Activated naive CD4-positive, alpha-beta T cell treated with anti-CD3 and anti-CD28 coated beads, Interleukin-2, amount 10 ng/mL, durations not matched to agents 7 days and 5 days (primary cell): Measurements from ENCODE around the gene KIF13A.
"Not testable (repeated sequence)": the region's sequence is repeated elsewhere in the genome, so short reads cannot be mapped to it uniquely, and the experiment has no call there.

Experiments
- CTCF ChIA-PET: fragments of 350-600 bp; sonication (Branson Sonifier 250); formaldehyde crosslinking; loops from one replicate; lab custom pipeline; 2021; ENCODE audit warnings: antibody characterized with exemption; lab: Charles Lee
- DNase-seq: peaks from one replicate; pipeline ENCODE4 v3.0.0-alpha.2; 2020
- H3K27ac Mint-ChIP-seq: one replicate; pipeline ENCODE4 v1.8.0; 2021; ENCODE audit warnings: mild to moderate bottlenecking, moderate library complexity, mixed read lengths
- H3K27me3 Mint-ChIP-seq: one replicate; pipeline ENCODE4 v1.8.0; 2021; ENCODE audit warnings: mild to moderate bottlenecking, mixed read lengths
- H3K36me3 Mint-ChIP-seq: one replicate; pipeline ENCODE4 v1.8.0; 2021; ENCODE audit warnings: mixed read lengths
- H3K4me1 Mint-ChIP-seq: one replicate; pipeline ENCODE4 v1.8.0; 2021; ENCODE audit warnings: mixed read lengths
- H3K4me3 Mint-ChIP-seq: one replicate; pipeline ENCODE4 v1.8.0; 2021; ENCODE audit warnings: mild to moderate bottlenecking, moderate library complexity, mixed read lengths
- H3K9me3 Mint-ChIP-seq: one replicate; pipeline ENCODE4 v1.8.0; 2021; ENCODE audit warnings: mixed read lengths

KIF13A gene

DNA sequence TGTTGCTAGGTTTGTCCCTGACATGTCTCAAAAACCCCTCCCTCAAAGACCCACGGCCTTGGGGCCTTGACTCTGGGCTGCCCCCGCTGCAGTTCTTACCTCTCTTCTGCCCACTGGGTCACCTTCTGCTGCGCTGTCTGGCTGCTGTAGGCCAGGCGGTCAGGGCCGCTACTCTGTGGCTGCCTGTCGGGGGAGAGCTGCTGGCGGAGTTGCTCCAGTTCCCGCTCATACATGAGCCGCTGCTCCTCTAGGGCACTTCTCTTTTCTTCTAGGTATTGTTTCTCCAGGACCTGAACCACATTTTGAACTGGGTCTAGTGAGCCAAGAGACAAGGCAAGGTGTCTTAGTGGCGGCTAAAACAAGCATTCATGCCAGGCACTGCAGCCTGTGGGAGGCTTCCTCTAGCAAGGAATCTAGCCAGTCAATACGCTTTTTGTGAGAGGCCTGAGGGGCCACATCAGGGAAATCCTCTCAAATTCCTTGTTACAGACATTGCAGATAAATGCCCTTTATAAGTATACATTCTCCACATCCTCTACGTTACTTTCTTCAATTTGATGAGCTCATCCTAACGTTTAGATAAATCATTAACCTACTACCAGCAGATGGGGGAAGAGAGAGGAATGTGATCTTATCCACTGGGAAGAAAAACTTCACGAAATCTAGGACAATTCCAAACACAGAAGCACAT, 170.4 kb downstream of the KIF13A start:
- Mint-ChIP-seq H3K27ac (no peak overlapping the region), H3K4me1 (no peaks in the 10 kb centered on the region), H3K4me3 (no peak overlapping the region), H3K36me3 (no peaks in the 10 kb centered on the region), H3K27me3 (peaks cover 5% of the 10 kb centered on the region), H3K9me3 (no peaks in the 10 kb centered on the region)
- CTCF ChIA-PET: interaction anchor here (1.0 to 5.1 kb wide), 3 partner anchors 13 to 232 kb away, joined by 3 to 29 read pairs (median 7); no protein-coding TSS in a partner anchor
- no peak for DNase-seq

GRCh38 chr6:17813542-17813941, 173.9 kb downstream of the KIF13A start:
- H3K36me3 Mint-ChIP-seq: no peaks in the 10 kb centered on the region
- DNase-seq: no peak
- no peaks in the 10 kb centered on the region for H3K4me1 Mint-ChIP-seq
- no peaks in the 10 kb centered on the region for H3K9me3 Mint-ChIP-seq
- H3K4me3 Mint-ChIP-seq: no peak overlapping the region
- CTCF ChIA-PET: interaction anchor here (0.6 to 5.1 kb wide), 5 partner anchors 10 to 476 kb away, joined by 4 to 29 read pairs (median 4); no protein-coding TSS in a partner anchor
- no peak overlapping the region for H3K27ac Mint-ChIP-seq
- no peaks in the 10 kb centered on the region for H3K27me3 Mint-ChIP-seq

DNA sequence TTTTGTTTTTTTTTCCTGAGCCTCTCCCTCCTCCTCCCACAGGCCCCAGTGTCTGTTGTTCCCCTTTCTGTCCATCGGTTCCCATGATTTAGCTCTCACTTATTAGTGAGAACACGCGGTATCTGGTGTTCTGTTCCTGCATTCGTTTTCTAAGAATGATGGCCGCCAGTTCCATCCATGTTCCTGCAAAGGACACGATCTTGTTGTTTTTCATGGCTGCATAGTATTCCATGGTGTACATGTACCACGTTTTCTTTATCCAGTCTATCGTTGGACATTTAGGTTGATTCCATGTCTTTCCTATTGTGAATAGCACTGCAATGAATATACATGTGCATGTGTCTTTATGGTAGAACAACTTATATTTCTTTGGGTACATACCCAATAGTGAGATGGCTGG, 175.1 kb downstream of the KIF13A start:
- no peaks in the 10 kb centered on the region for H3K36me3 Mint-ChIP-seq
- no peaks in the 10 kb centered on the region for H3K9me3 Mint-ChIP-seq
- H3K27me3 Mint-ChIP-seq: peaks cover 5% of the 10 kb centered on the region
- H3K27ac Mint-ChIP-seq: no peak overlapping the region
- CTCF ChIA-PET: interaction anchor here (0.6 to 1.7 kb wide), 3 partner anchors 9 to 1252 kb away, joined by 3 to 8 read pairs (median 4); no protein-coding TSS in a partner anchor
- H3K4me1 Mint-ChIP-seq: no peaks in the 10 kb centered on the region
- DNase-seq: no peak
- no peak overlapping the region for H3K4me3 Mint-ChIP-seq

- H3K4me3 Mint-ChIP-seq: no peak overlapping the region
- DNase-seq: no peak
- H3K27me3 Mint-ChIP-seq: peaks cover 16% of the 10 kb centered on the region
- no peaks in the 10 kb centered on the region for H3K4me1 Mint-ChIP-seq
- no peak overlapping the region for H3K27ac Mint-ChIP-seq
- CTCF ChIA-PET: no interaction called here
- H3K9me3 Mint-ChIP-seq: no peaks in the 10 kb centered on the region
- no peaks in the 10 kb centered on the region for H3K36me3 Mint-ChIP-seq
These were observed 178.8 kb downstream of the KIF13A start for GRCh38 chr6:17808609-17809008.

DNA sequence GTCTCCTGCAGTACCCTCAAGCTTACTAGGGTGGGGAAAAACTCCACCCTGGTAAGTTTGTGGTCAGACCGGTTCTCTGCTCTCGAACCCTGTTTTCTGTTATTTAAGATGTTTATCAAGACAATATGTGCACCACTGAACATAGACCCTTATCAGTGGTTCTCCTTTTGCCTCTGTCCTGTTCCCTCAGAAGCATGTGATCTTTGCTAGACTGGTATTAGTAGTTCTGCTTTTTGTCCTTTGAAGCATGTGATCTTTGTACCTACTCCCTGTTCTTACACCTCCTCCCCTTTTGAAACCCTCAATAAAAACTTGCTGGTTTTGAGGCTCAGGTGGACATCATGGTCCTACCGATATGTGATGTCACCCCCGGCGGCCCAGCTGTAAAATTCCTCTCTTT, 180.0 kb downstream of the KIF13A start:
- H3K4me1 Mint-ChIP-seq, H3K36me3 Mint-ChIP-seq, H3K27ac Mint-ChIP-seq, H3K4me3 Mint-ChIP-seq, DNase-seq, H3K9me3 Mint-ChIP-seq, CTCF ChIA-PET: not testable (repeated sequence)
- H3K27me3 Mint-ChIP-seq: peaks cover 20% of the 10 kb centered on the region

- CTCF ChIA-PET: interaction anchor here (0.7 to 4.0 kb wide), 16 partner anchors 9 to 756 kb away, joined by 3 to 20 read pairs (median 6); no protein-coding TSS in a partner anchor
These were observed 184.0 kb downstream of the KIF13A start for GRCh38 chr6:17803409-17803808.

GRCh38 chr6:17798477-17799154, 188.8 kb downstream of the KIF13A start:
- Mint-ChIP-seq H3K36me3 (no peaks in the 10 kb centered on the region), H3K9me3 (no peaks in the 10 kb centered on the region), H3K4me1 (no peaks in the 10 kb centered on the region), H3K4me3 (no peak overlapping the region), H3K27ac (no peak overlapping the region), H3K27me3 (peaks cover 21% of the 10 kb centered on the region)
- DNase-seq: no peak
- CTCF ChIA-PET: interaction anchor here (3.1 kb wide), 1 partner anchor 215 kb away, joined by 7 read pairs; no protein-coding TSS in a partner anchor

More at GRCh38 chr6:17803409-17803808, 184.0 kb downstream of the KIF13A start:
- Mint-ChIP-seq H3K27ac (no peak overlapping the region), H3K4me1 (no peaks in the 10 kb centered on the region), H3K9me3 (no peaks in the 10 kb centered on the region), H3K4me3 (no peak overlapping the region), H3K27me3 (peaks cover 29% of the 10 kb centered on the region), H3K36me3 (no peaks in the 10 kb centered on the region)
- no peak for DNase-seq

- CTCF ChIA-PET: interaction anchor here (0.6 to 1.8 kb wide), 3 partner anchors 12 to 17 kb away, joined by 3 to 7 read pairs (median 3); no protein-coding TSS in a partner anchor
- Mint-ChIP-seq H3K4me3 (no peak overlapping the region), H3K27me3 (peaks cover 6% of the 10 kb centered on the region), H3K4me1 (no peaks in the 10 kb centered on the region), H3K9me3 (no peaks in the 10 kb centered on the region), H3K36me3 (no peaks in the 10 kb centered on the region), H3K27ac (no peak overlapping the region)
- no peak for DNase-seq
These were observed 196.9 kb downstream of the KIF13A start for GRCh38 chr6:17790489-17790888.

DNA sequence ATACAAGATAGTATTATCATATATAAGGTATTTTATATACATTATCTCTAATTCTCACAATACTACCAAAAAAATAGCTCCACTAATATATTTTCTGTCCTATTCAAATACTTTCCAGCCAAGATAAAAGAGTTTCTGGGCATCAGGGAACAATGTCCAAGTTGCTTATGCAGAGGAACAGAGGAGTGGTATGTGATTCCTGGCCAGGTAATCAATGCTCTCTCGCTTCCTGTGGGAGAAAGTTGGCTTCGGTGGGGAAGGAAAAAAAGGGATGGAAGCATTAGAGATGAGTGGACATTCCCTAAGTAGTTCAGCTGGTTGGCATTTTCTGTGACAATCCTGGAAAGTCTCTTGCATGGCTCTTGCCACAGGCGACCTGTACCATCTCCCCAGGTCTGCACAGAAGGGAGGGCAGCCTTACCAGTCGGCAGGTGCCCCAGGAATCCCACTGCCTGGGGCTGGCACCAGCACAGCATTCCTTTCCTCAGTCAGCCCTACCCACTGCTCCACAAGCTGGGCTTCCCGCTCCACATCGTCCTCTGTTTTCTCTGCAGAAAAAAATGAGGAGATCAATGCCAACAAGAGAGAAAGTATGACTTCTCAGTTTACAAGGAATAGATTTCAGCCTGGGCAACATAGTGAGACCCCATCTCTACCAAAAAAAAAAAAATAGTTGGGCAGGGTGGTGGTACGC, 202.2 kb downstream of the KIF13A start:
- H3K27ac Mint-ChIP-seq: no peak overlapping the region
- H3K4me1 Mint-ChIP-seq: no peaks in the 10 kb centered on the region
- no peak for DNase-seq
- CTCF ChIA-PET: no interaction called here
- no peaks in the 10 kb centered on the region for H3K9me3 Mint-ChIP-seq
- H3K4me3 Mint-ChIP-seq: no peak overlapping the region
- H3K27me3 Mint-ChIP-seq: peaks cover 7% of the 10 kb centered on the region
- H3K36me3 Mint-ChIP-seq: no peaks in the 10 kb centered on the region

GRCh38 chr6:17780061-17780460, 207.4 kb downstream of the KIF13A start:
- CTCF ChIA-PET: no interaction called here
- Mint-ChIP-seq H3K4me3 (no peak overlapping the region), H3K36me3 (no peaks in the 10 kb centered on the region)

DNA sequence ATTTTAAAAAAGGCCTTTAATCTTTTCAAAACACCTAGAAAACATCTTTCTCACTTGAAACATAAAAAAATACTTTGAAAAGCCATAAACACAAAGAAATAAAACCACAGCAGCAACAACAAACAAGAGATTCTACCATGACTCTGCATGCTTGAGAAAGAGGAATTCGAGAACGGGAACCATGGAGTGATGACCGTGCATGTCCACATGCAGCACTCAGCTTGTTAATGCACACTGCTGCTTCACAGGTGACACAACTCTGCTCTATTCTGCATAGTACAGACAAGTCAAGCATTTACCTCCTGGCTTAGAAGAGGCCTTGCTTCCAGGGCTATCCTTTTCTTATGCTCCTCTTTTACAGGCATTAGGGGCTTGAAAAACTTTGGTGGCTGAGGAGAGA, 215.8 kb downstream of the KIF13A start:
- no peaks in the 10 kb centered on the region for H3K4me1 Mint-ChIP-seq
- DNase-seq: no peak
- CTCF ChIA-PET: no interaction called here
- H3K27ac Mint-ChIP-seq: no peak overlapping the region
- H3K4me3 Mint-ChIP-seq: no peak overlapping the region
- H3K36me3 Mint-ChIP-seq: no peaks in the 10 kb centered on the region
- H3K9me3 Mint-ChIP-seq: no peaks in the 10 kb centered on the region
- peaks cover 2% of the 10 kb centered on the region for H3K27me3 Mint-ChIP-seq

More at GRCh38 chr6:17780061-17780460, 207.4 kb downstream of the KIF13A start:
- no peak overlapping the region for H3K27ac Mint-ChIP-seq
- no peak for DNase-seq
- no peaks in the 10 kb centered on the region for H3K9me3 Mint-ChIP-seq
- H3K27me3 Mint-ChIP-seq: peaks cover 8% of the 10 kb centered on the region
- H3K4me1 Mint-ChIP-seq: no peaks in the 10 kb centered on the region

DNA sequence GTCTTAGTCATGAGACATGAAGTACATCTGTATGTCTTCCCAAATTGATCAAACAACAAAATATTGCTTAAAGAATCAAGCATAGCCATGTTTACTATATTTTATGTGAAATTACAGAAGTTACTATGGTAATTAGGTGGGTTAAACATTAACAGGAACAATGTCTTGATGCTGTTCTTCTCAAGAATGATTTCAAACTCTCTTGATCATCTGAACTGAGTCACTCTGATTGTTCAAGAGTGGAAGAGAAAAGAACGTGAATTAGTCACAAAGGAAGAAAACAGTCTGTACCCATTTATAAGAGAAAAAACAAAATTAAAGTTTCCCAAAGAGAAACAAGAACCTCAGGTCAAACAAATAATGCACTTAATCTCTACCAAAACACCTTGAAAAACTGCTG, 218.6 kb downstream of the KIF13A start:
- CTCF ChIA-PET: no interaction called here
- Mint-ChIP-seq H3K4me1 (no peaks in the 10 kb centered on the region), H3K9me3 (no peaks in the 10 kb centered on the region), H3K4me3 (no peak overlapping the region), H3K27ac (no peak overlapping the region), H3K27me3 (peaks cover 14% of the 10 kb centered on the region), H3K36me3 (no peaks in the 10 kb centered on the region)
- no peak for DNase-seq

- Mint-ChIP-seq H3K27me3 (peaks cover 15% of the 10 kb centered on the region), H3K4me1 (no peaks in the 10 kb centered on the region), H3K9me3 (no peaks in the 10 kb centered on the region), H3K36me3 (no peaks in the 10 kb centered on the region), H3K27ac (no peak overlapping the region), H3K4me3 (no peak overlapping the region)
- CTCF ChIA-PET: no interaction called here
- DNase-seq: no peak
These were observed 219.0 kb downstream of the KIF13A start for GRCh38 chr6:17768388-17768787.

DNA sequence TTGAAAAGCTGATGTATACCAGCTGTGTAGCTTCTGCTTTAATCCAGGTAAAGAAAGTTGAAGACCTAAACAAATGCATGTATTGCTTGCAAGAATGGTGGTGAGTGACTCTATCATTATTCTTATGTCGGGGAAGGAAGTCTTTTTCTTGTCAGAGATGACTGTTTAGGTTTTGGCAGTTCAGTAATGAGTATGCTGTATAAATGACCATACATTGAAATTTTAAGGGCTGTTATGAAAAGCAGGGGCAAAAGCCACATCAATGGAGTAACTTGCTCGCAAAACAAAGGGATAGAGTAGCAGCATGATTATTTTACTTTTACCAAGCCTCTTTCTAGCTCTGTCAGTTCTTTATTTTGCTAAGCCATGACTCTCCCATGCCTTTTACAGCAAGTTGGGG, 224.8 kb downstream of the KIF13A start:
- Mint-ChIP-seq H3K4me1 (no peaks in the 10 kb centered on the region), H3K9me3 (no peaks in the 10 kb centered on the region), H3K27me3 (peaks cover 15% of the 10 kb centered on the region), H3K4me3 (no peak overlapping the region), H3K27ac (no peak overlapping the region), H3K36me3 (no peaks in the 10 kb centered on the region)
- DNase-seq: no peak
- CTCF ChIA-PET: no interaction called here
